AG09319 (cell line): ENCODE measurements around the gene NHLRC4.

ENCODE experiments used
- DNase-seq: peaks from one replicate; pipeline ENCODE4 v3.0.0-alpha.2; 2010; ENCODE audit warnings: low read depth; ENCODE audit errors: extremely low read depth
- TF ChIP-seq, protein P1 (sequence below): IDR thresholded peaks from 2 replicates; pipeline ENCODE4 v1.5.1; 2011; ENCODE audit warnings: low read depth, mild to moderate bottlenecking, inconsistent platforms, low read length, moderate library complexity

The NHLRC4 gene

DNA sequence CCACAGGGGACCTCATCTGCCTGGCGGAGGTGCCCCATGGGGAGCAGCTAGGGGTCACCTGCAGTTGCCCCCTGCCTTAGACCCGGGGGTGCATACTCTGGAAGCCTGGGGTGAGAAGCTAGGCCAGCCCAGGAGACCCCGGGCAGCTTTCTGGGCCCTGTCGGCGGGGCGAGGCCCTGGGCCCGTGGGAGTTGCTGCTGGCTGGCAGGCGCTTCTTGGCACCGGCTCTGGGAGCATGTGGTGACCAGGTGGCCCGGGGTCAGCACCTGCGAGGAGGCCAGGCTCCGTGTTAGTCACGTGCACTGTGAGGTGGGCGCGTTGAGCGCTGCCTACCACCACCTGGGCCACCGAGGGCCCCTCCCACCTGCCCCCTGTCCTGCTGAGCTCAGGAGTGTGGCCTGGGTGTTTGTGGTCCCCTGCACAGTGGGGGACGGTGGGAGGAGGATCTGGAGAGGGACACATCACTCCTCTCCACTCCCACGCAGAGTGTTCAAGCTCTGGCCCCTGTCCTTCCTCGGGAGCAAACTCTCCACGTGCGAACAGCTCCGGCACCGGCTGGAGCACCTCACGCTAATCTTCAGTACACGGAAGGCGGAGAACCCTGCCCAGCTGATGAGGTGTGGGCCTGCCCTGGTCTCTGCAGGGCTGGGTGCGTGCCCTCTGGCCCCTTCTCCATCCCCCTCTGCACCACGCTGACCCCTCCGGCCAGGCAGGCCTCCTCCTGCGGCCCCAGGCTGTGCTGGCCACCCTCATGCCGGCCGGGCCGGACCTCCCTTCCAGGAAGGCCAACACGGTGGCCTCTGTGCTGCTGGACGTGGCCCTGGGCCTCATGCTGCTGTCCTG, 8.8 kb downstream of the NHLRC4 start:
- TF ChIP-seq, protein P1, sequence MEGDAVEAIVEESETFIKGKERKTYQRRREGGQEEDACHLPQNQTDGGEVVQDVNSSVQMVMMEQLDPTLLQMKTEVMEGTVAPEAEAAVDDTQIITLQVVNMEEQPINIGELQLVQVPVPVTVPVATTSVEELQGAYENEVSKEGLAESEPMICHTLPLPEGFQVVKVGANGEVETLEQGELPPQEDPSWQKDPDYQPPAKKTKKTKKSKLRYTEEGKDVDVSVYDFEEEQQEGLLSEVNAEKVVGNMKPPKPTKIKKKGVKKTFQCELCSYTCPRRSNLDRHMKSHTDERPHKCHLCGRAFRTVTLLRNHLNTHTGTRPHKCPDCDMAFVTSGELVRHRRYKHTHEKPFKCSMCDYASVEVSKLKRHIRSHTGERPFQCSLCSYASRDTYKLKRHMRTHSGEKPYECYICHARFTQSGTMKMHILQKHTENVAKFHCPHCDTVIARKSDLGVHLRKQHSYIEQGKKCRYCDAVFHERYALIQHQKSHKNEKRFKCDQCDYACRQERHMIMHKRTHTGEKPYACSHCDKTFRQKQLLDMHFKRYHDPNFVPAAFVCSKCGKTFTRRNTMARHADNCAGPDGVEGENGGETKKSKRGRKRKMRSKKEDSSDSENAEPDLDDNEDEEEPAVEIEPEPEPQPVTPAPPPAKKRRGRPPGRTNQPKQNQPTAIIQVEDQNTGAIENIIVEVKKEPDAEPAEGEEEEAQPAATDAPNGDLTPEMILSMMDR = no peak
- no peak for DNase-seq

DNA sequence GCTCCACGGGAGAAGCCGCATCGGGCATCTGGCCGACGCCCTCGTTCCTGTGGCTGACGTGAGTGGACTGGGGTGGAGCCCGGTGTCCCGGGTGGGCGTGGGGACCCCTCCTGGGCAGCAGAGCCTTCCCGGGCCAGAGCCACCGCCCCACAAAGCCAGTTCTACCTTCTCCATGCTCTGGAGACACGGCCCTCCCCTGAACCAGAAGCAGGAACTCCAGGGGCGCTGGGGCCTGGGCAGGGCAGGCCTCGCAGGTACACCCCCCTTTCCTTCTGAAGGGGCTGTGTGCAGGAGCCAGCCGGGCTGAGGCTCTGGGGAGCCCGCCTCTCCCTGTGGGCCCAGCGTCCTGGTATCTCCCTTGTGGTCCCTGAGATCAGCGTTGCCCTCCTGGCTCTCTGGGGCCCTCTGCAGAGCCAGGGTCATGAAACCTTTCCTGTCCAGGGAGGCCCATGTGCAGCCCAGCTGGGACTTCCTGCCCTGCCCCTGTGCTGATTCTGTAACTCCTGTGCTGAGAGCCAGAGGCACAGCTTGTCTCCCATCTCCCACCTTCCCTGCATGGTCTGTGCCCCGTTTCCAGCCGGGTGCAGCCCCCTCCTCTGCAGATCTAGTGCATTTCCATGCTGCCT, 9.5 kb downstream of the NHLRC4 start:
- no peak for DNase-seq
- TF ChIP-seq, protein P1 = no peak

DNA sequence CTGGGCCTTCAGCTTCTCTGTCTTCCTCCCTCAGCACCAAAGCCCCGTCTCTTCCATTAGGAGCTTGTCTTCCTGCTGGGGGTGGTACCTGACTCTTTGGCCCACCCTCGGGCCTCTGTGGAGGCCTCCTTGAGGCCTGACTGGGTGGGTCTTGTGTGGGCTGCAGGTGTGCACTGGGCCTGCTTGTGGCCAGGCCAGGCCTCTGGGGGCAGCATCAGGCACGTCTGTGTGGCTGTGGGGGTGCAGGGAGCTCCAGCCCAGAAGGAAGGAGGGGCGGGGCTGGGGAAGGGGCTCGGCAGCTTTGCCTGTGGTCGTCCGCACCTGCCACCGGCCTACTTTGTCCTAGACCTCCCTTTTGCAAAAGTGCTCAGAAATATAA, 10.0 kb downstream of the NHLRC4 start:
- TF ChIP-seq, protein P1 = no peak
- no peak for DNase-seq

DNA sequence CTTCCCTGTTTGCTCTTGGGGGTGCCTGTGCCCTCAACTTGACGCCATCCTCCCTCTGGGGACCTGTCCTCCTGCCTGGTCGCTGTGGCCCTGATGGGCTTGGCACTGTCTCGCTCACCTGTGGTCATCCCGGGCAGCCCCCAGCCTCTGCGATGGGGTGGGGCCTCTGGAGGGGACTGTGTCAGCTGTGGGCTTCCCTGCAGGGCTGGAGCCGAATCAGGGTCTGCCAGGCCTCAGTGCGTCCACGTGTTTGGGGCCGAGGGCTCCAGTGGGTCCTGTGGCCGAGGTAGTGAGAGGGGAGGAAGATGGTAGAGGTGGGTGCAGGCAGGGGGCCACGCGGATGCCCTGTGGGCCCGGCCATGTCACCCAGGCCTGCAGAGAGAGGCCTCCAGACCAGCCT, 11.0 kb downstream of the NHLRC4 start:
- DNase-seq = no peak

DNA sequence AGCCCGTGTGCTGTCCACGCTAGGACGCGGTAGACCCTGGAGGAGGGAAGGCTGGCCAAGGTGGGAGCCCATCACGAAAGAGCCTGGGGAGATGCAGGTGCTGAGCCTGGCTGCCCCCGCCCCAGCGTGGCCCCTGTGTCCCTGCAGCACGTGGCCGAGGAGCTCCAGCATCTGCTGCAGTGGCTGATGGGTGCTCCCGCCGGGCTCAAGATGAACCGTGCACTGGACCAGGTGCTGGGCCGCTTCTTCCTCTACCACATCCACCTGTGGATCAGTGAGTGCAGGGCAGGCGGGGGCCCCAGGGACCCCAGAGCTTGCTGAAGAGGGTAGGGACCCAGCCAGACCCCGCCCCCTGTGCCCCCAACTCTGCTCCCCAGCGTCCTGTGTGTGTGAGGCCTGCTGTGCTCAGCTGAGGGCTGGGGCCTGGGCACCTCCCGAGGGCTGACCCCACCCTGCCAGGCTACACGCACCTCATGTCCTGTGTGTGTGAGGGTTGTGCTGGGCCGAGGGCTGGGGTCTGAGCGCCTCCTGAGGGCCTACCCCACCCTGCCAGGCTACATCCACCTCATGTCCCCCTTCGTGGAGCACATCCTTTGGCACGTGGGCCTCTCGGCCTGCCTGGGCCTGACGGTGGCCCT, 11.5 kb downstream of the NHLRC4 start:
- DNase-seq = no peak
- TF ChIP-seq, protein P1 = no peak

More for the DNA sequence above, 11.0 kb downstream of the NHLRC4 start:
- TF ChIP-seq, protein P1 = no peak

DNA sequence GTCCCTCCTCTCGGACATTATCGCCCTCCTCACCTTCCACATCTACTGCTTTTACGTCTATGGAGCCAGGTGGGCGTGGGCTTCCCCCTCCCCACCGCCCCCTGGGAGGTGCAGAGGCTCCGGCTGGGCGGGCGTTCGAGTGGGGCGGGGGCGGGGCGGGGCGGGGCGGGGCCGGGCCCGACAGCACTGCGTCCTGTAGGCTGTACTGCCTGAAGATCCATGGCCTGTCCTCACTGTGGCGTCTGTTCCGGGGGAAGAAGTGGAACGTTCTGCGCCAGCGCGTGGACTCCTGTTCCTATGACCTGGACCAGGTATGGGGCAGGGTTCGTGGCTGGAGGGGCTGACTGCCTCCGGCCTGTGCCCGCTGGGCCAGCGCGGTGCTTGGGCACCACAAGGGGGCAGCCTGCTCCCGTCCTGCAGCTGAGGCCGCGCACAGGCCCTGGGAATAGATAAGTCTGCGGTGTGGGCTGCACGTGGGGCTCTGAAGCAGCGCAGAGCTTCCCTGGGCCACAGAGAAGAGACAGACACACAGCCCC, 12.1 kb downstream of the NHLRC4 start:
- peak; percentile 48 for DNase-seq
- TF ChIP-seq, protein P1 = peak; percentile 86
